HG03045 (cell line): ENCODE results near the gene KLHDC1.
"Not testable (repeated sequence)": the region's sequence is repeated elsewhere in the genome, so short reads cannot be mapped to it uniquely, and the experiment has no call there.

ENCODE experiments used
- ATAC-seq: cut with Tn5 transposase; IDR thresholded peaks from one replicate; pipeline ENCODE4 v1.9.1; 2021; ENCODE audit warnings: mild to moderate bottlenecking, moderate library complexity; ENCODE audit not compliant: unreplicated experiment

Gene KLHDC1, protein sequence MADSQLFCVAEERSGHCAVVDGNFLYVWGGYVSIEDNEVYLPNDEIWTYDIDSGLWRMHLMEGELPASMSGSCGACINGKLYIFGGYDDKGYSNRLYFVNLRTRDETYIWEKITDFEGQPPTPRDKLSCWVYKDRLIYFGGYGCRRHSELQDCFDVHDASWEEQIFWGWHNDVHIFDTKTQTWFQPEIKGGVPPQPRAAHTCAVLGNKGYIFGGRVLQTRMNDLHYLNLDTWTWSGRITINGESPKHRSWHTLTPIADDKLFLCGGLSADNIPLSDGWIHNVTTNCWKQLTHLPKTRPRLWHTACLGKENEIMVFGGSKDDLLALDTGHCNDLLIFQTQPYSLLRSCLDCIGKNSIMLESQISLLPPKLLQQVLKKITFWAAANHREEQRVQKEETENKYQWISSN

DNA sequence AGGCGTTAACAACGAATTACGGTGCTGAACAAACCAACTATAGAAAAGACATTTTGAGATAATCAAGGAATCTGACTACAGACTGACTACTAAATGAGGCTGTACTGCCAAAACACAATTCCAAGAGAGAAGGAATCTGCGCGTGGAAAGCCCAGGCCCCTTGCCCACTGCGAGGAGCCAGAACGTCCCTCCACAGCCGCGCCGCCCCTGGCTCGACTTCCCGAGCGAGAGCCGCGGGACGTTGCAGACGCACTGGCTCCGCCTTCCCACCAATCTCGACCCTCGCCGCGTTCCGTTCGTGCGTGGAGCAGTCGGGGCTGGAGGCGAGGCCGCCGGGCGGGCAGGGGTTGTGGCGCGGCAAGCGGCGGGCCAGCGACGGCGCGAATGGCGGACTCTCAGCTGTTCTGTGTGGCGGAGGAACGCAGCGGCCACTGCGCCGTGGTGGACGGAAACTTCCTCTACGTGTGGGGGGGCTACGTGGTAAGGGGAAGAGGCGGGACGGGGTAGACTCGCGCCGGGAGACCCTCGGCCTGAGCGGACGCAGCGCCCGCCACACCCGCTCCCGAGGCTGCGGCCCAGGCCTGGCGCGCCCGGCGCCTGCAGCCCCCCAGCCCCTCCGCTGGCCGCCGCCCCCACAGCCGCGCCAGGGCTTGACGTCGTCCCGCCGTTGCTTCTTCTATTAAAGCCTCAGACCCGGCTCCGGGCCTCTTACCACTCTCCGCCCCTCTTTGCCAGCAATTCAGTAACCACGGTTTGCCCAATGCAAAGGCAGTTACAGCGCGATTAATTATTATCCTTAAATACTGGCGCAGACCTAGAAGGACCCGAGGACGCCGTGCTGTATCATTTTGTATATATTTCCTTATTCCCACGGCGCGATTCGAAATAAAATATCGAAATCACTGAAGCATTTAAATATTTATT, at the start of gene KLHDC1:
Gene KLHDC1, plus strand, starts transcription at position 310 of the 924 bp plus-strand sequence. Its CDS starts 75 bp downstream, at position 385.
- ATAC-seq, result peak; percentile 76

DNA sequence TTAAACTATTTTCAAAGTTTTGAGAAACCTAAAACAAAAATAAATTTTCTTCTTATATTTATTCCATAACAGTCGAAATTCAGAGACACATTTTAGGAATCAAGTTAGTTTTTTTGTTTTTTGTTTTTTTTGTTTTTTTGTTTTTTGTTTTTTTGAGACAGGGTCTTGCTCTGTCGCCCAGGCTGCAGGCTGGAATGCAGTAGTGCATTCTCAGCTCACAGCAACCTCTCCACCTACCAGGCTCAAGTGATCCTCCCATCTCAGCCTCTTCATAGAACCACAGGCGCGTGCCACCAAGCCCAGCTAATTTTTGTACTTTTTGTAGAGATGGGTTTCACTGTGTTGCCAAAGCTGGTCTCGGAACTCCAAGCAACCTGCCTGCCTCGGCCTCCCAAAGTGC, 39.4 kb upstream of the KLHDC1 start:
- ATAC-seq, result no peak

DNA sequence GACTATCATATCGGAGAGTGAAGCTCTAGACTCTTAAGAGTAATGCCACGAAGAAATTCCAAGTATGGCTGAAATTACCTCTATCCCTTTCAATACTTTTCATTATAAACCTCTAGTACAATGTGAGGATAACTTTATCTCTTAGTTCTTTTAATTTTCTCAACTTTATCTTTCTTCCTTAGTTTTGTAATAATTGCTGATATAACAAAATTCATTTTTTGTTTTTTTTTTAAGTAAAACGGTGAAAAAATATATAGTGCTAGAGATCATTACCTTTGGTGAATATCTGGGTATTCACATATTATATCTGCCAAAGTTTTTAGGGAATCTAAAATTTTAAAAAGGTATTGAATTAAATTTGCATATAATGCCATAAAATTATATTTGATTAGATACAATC, 38.4 kb upstream of the KLHDC1 start:
- no peak for ATAC-seq

DNA sequence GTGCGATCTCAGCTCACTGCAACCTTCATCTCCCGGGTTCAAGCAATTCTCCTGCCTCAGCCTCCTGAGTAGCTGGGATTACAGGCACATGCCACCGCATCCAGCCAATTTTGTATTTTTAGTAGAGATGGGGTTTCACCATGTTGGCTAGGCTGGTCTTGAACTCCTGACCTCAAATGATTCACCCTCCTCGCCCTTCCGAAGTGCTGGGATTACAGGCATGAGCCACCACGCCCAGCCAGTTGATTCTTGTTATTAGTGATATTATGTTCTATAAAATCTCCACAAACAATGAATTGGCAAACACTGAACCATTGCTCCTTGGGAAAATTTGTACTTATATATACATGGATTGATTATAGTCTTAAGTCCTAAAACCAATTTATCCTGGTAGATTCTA, 35.4 kb upstream of the KLHDC1 start:
- ATAC-seq, result not testable (repeated sequence)

DNA sequence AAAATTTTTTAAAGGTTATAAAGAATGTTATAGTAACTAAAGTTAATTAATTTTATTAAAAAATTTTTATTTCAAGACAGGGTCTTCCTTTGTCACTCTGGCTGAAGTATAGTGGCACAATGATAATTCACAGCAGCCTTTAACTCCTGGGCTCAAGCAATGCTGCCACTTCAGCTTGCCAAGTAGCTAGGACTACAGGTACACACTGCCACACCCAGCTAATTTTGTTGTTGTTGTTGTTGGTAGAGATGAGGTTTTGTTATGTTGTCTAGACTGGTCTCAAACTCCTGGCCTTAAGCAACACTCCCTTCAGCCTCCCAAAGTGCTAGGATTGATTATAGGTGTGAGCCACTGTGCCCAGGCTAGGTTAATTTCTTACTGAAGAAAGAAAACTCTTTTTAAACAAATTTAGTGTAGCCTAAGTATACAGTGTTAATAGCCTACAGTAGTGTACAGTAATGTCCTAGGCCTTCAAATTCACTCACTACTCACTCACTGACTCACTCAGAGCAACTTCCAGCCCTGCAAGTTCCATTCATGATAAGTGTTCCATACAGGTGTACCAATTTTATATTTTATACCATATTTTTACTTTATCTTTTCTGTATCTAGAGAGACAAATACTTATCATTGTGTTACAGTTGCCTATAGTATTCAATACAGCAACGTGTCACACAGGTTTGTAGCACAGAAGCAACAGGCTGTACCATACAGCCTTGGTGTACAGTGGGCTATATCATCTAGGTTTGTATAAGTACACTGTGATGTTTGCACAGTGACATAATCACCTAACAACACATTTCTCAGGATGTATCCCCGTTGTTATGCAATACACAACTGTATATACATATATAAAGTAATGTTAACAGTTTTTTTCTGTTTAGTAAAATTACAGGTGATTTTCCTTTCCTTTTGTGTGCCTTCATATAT, 33.1 kb upstream of the KLHDC1 start:
- ATAC-seq, result no peak

DNA sequence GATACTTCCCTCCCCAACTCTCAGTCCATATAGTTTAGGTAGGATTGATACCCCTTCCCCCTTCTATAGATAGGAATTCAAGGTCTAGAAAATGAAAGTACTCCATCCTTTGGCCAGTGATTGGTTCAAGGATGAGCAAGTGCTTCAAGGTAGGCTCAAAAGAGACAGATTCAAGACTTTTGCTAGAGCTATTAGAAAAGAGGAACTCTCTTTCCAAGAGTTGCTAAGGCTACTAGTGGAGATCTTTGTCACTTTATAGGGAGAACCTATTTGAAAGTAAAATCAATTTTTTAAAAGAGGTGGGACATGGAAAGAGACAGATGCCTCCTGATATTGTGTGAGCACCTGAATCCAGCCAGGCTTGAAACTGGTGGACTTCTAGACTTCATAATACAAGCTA, 22.4 kb upstream of the KLHDC1 start:
- ATAC-seq, result no peak

DNA sequence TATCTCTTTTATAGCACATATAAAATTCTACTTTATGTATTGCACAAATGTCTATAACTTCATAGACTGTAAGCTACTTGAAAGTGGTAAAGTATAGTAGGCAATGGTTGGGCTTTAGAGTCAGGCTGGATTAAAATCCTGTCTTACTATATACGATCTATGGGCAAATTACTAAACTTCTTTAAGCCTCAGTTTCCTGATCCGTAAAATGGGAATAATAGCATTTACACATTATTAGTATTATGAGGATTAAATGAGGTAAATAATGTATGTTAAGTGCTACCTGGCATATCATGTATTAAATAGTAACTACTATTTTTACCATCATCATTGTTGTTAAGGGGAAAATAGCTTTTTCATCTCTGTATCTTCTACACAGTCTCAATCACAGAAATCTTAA, 19.3 kb upstream of the KLHDC1 start:
- ATAC-seq, result no peak

DNA sequence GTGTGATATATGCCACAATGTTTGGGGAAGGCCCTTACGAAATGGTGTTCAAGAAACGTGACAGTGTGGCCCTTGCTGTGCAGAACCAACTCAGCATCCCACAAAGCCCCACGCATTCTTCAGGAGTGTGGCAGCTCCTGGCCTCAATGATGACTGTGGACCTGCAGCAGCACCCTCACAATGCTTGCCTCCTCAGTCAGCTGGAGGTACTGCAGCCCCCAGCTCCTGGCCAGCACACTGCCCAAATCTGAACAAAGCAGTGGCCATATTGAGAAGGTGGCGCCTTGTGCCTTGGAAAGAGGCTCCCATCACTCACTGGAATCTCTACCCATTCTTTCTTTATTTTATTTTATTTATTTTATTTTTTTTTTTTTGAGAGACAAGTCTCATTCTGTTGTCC, 15.3 kb upstream of the KLHDC1 start:
- ATAC-seq, result no peak

DNA sequence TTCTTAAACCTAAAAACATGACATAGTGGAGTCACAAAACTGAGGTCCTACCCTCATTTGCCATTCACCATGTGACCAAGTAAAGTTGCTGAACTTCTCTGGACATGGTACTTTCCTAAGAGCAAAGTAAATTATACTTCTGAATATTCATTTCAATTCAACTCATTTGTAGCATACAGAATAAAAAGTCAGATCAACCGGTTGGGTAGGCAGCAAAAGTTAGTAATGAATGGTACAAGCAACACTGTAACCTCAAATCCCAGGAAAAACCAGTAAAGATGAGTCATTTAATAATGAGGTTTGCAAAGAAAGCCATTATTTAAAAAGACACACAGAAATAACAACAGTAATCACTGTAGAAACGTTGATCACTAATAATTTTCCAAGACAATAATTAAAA, 13.6 kb upstream of the KLHDC1 start:
- ATAC-seq, result no peak

DNA sequence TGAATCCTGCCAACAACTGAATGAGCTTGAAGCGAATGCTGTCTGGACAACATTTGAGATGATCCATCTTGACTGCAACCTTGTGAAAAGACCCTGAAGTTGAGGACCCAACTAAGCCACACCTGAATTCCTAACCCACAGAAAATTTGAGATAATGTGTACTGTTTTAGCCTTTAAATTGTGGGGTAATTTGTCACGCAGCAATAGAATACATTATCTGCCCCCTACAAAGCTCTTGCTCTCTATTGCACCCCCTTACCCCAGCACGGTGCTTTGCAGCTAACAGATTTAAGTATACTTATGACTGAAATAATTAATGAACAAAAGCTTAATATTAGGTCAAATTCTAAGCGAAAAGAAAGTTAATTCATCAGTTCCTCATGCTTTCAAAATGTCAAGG, 6.5 kb upstream of the KLHDC1 start:
- ATAC-seq, result no peak

DNA sequence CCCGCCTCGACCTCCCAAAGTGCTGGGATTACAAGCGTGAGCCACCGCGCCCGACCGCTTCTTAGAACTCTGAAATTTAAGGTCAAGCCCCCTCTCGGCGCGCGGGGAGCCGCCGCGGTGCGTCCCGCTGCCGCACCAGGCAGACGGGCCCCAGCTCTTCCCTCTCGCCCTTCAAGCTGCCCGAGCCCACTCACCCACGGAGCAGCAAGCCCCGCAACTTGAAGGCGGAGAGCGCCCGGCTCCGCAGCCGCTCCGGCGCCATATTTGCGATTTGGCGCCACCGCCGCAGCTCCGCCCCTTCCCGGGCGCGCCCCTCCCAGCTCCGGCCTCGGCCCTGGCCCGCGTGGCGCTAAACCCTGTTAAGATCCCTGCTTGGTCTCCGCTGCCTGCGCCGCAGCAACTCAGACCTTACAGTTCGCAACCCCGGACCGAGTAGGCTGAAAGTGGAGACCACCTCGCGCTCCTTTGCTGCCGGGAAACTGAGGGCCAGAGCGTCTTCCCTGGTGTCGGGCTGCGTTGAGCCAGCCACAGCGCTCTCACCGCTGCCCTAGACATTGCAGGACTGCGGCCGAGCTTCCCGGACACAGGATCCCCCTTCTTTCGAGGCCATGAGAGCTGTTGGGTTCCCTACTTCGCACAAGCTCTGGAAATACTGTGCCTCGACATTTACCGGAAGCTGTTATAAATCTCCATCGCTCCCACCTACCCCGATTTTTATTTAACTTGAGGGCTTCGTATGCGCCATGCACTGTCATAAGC, 4.8 kb upstream of the KLHDC1 start, which contains the start of gene POLE2:
Gene POLE2, minus strand, starts transcription at position 273 of the 759 bp plus-strand sequence. Its CDS starts 11 bp downstream, at position 262.
- ATAC-seq, result peak; percentile 73

DNA sequence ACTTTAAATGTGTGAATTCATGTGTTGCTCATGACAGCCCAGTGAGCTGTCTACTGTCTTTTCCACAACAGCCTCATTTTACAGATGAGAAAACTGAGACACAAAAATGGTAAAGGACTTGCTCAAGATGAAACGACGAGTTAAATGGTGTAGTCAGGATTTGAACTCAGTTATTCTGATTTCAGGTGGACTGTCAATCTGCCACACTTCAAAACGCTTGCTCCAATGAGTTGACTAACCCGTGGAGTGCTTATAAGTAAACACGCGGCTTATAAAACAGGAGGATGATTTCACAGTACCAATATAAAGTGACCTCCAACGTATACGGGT, 4.3 kb upstream of the KLHDC1 start:
- no peak for ATAC-seq

DNA sequence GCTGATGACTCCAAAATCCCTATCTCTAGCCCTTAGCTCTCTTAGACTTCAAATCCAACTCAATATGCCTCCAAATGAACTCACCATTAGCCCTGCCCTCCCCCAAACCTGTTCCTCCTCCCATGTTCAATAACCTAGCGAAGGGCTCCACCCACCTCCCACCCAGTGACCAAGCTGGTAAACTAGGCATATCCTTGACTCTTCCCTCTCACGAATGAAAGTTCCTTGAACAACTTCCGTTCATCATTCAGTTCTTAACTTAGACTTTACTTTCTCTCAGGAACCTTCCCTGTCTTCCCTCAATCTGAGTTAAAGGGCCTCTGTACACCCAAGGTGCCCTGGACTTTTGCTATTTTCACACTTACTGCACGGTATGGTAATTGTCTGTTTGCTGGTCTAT, 1.9 kb upstream of the KLHDC1 start:
- ATAC-seq, result no peak

DNA sequence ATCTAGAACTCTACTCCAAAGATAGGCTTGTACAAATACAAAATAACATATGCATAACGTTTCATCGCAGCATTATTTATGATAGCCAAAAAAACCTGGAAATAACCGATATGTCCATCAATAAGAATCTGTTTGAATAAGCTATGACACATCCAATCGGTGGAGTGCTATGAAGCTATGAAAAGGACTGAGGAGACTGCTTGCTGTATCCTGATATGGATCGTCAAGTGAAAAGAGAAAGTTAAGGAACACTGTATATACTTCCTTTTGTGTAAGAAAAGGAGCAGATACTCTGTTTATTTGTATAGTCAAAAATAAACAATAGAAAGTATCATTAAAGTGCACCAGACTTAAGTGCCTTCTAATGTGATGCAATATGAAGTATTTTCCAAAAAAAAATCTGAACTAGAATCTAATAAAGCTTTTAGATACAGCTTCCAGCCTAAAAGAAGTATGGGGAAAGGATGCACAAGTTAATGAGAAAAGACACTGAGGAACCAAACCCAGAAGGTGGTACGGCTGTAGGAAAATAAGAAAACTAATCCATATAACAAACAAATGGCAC, 645 bp upstream of the KLHDC1 start:
- no peak for ATAC-seq

DNA sequence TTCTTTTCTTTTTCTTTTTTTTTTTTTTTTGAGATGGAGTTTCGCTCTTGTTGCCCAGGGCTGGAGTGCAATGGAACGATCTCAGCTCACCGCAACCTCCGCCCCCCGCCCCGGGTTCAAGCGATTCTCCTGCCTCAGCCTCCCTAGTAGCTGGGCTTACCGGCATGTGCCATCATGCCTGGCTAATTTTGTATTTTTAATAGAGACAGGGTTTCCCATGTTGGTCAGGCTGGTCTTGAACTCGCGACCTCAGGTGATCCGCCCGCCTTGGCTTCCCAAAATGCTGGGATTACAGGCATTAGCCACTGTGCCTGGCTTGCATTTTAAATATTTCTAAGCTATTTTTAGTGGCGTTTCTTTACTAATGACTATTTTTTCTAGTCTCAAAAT, 810 bp downstream of the KLHDC1 start:
- not testable (repeated sequence) for ATAC-seq

DNA sequence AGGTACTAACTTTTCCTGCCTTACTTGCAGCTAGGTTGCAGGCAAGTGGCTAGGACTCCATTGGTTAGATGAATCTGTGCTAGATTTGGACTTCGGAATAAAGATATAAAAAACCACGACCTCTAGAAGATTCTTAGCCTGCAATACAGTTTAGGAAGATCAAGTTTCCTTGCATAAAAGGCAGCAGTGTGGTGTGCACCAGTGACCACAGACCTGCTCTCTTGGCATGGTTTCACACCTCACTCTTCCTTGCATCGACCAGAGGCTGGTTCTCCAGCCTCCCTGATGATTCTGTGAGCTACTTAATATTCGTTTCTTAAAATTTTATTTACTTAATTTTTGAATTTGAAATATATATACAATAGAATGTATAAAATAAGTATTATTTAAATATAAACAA, 9.8 kb downstream of the KLHDC1 start:
- no peak for ATAC-seq

DNA sequence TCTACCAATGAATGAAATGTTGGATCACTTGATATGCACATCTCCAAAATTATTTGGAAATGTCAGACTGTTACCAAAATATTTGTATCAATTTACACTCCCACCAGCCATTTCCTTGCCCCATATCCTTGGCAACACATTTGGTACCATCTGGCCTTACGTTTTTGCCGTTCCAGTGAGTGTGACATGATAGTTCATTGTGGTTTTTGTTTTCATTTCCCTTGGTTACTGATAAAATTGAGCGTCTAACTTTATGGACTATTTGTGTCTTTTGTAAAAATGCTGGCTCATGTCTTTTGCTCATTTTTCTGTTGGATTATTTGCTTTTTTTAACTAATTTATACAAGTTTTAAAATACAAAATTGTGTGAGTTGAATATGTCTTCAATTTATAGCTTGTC, 11.0 kb downstream of the KLHDC1 start:
- ATAC-seq, result no peak

DNA sequence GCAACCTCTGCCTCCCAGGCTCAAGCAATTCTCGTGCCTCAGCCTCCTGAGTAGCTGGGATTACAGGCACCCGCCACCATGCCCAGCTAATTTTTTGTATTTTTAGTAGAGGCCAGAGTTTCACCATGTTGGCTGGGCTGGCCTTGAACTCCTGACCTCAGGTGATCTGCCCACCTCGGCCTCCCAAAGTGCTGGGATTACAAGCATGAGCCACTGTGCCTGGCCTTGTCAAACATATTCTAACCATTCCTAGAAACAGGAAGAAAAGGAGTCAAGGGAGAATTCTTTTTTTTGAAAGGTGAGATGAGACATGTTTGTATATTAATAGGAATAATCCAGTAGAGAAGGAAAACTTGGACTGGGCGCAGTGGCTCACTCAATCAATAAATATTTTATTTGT, 11.6 kb downstream of the KLHDC1 start:
- not testable (repeated sequence) for ATAC-seq

DNA sequence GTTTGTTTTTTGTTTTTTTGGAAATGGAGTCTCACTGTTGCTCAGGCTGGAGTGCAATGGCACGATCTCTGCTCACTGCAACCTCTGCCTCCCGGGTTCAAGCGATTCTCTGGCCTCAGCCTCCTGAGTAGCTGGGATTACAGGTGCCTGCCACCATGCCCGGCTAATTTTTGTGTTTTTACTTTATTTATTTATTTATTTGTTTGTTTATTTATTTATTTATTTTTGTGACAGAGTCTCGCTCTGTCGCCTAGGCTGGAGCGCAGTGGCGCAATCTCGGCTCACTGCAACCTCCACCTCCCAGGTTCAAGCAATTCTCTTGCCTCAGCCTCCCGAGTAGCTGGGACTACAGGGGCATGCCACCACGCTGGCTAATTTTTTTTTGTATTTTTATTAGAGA, 18.1 kb downstream of the KLHDC1 start:
- ATAC-seq, result not testable (repeated sequence)

DNA sequence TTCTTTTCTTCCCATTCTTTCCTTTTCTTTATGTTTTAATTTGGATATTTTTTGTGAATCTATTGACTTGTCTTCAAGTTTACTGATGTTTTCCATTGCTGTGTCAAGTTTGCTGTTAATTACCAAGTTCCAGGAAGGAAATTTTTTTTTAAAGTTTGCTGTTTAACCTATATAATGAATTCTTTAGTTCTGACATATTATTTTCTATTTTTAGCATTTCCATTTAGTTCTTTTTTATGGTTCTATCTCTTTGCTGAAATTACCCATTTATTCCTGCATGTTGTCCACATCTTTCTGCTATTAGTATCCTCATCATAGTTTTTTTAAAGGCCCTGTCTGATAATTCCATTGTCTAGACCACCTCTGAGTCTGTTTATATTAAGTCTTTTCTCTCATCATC, 27.8 kb downstream of the KLHDC1 start:
- no peak for ATAC-seq
